CD4-positive, CD25-positive, alpha-beta regulatory T cell (primary cell): ENCODE data around the gene DNTTIP2. TPM values are rescaled to one million over a fixed set of nuclear protein-coding genes. Genes with fewer than 3 reads are reported as not detected.
"Not testable (repeated sequence)": the region's sequence is repeated elsewhere in the genome, so short reads cannot be mapped to it uniquely, and the experiment has no call there.

ENCODE experiments used
- ATAC-seq, 2 donors: fragments of 150-1000 bp; cut with Tn5 transposase; one replicate each; pipeline ENCODE4 v1.10.0; 2021; ENCODE audit warnings: low read depth in 2 of 2, moderate number of reproducible peaks in 2 of 2, moderate library complexity in 1 of 2
- DNase-seq, 3 donors: peaks; one replicate each; pipeline versions ENCODE4 v3.0.0 to v3.0.0-alpha.2; 2012 to 2022; ENCODE audit warnings: mixed read lengths in 1 of 3
- H3K27ac ChIP-seq: one replicate; pipeline ENCODE4 v1.7.0; 2013; ENCODE audit warnings: mild to moderate bottlenecking, low read length; ENCODE audit not compliant: insufficient read depth, poor library complexity, severe bottlenecking
- H3K27me3 ChIP-seq: one replicate; pipeline ENCODE4 v1.7.0; 2013; ENCODE audit warnings: low read length; ENCODE audit not compliant: control insufficient read depth, insufficient read depth
- H3K36me3 ChIP-seq: one replicate; pipeline ENCODE4 v1.7.0; 2013; ENCODE audit warnings: mild to moderate bottlenecking, low read length, moderate library complexity; ENCODE audit not compliant: control insufficient read depth, insufficient read depth
- H3K4me1 ChIP-seq: 2 replicates; pipeline ENCODE4 v1.7.0; 2013; ENCODE audit warnings: mild to moderate bottlenecking, low read length; ENCODE audit not compliant: insufficient read depth, control insufficient read depth, poor library complexity, severe bottlenecking
- H3K4me3 ChIP-seq: one replicate; pipeline ENCODE4 v1.7.0; 2013; ENCODE audit warnings: low read depth, mild to moderate bottlenecking, low read length, moderate library complexity
- H3K9me3 ChIP-seq, 2 experiments: 1 replicate in 1 of 2; 2 replicates in 1 of 2; pipeline ENCODE4 v1.7.0; 2013; ENCODE audit warnings: low read length in 2 of 2, mild to moderate bottlenecking in 1 of 2, moderate library complexity in 1 of 2; ENCODE audit not compliant: control insufficient read depth in 2 of 2
- H3K27ac Mint-ChIP-seq, 3 donors: one replicate each; pipeline ENCODE4 v1.8.0; 2020 to 2022; ENCODE audit warnings: mild to moderate bottlenecking in 3 of 3, mixed read lengths in 3 of 3, moderate library complexity in 2 of 3
- H3K27me3 Mint-ChIP-seq: one replicate; pipeline ENCODE4 v1.8.0; 2022; ENCODE audit warnings: mild to moderate bottlenecking, mixed read lengths
- H3K36me3 Mint-ChIP-seq: one replicate; pipeline ENCODE4 v1.8.0; 2020; ENCODE audit warnings: mixed read lengths
- H3K4me1 Mint-ChIP-seq, 4 donors: one replicate each; pipeline ENCODE4 v1.8.0; 2020 to 2022; ENCODE audit warnings: mixed read lengths in 4 of 4, mild to moderate bottlenecking in 1 of 4
- H3K4me3 Mint-ChIP-seq, 4 donors: one replicate each; pipeline ENCODE4 v1.8.0; 2020 to 2022; ENCODE audit warnings: mild to moderate bottlenecking in 4 of 4, mixed read lengths in 4 of 4, moderate library complexity in 3 of 4
- H3K9me3 Mint-ChIP-seq, 7 donors: one replicate each; pipeline ENCODE4 v1.8.0; 2020 to 2022; ENCODE audit warnings: mixed read lengths in 7 of 7, mild to moderate bottlenecking in 3 of 7, moderate library complexity in 2 of 7
- polyA plus RNA-seq, 4 donors: library from polyadenylated mRNA; unstranded; fragments of 300-500 nt; fragmentation: Illumina TruSeq; gene quantifications; one replicate each; pipeline ENCODE4 v1.2.3, GENCODE V29; 2021
- total RNA-seq: library from RNA; stranded (reverse); gene quantifications from one replicate; pipeline ENCODE4 v1.2.3, GENCODE V29; 2022

Gene DNTTIP2
- 77.0 TPM for total RNA-seq
- polyA plus RNA-seq, result 10 to 100 TPM; 70.4 to 87.2 (median 73.1) TPM

- peak within 1 kb of the TSS; percentile 91 for H3K27ac ChIP-seq
- Mint-ChIP-seq H3K36me3 (peaks cover 29% of the 10 kb centered on the region), H3K4me1 (peaks cover 17 to 56% (median 42%) of the 10 kb centered on the region in 4 donors), H3K27ac (peak within 1 kb of the TSS; percentile 92 to 99 (median 99)), H3K9me3 (peaks cover 0 to 2% (median 0%) of the 10 kb centered on the region in 7 donors), H3K4me3 (peak within 1 kb of the TSS; percentile 92 to 100 (median 98)), H3K27me3 (no peaks in the 10 kb centered on the region)
- DNase-seq (peak; percentile 80 to 94 (median 86)), ATAC-seq (peak; percentile 90)
- no peaks in the 10 kb centered on the region for H3K9me3 ChIP-seq
- H3K4me3 ChIP-seq, result peak within 1 kb of the TSS; percentile 100
- peaks cover 30% of the 10 kb centered on the region for H3K36me3 ChIP-seq
- H3K27me3 ChIP-seq, result no peaks in the 10 kb centered on the region
- peaks cover 33% of the 10 kb centered on the region for H3K4me1 ChIP-seq
These were observed at the start of gene DNTTIP2 for GRCh38 chr1:93878889-93879586. TSS of gene DNTTIP2 (minus strand) at chr1:93879206. CDS start at chr1:93879148, 58 bp downstream.

DNA sequence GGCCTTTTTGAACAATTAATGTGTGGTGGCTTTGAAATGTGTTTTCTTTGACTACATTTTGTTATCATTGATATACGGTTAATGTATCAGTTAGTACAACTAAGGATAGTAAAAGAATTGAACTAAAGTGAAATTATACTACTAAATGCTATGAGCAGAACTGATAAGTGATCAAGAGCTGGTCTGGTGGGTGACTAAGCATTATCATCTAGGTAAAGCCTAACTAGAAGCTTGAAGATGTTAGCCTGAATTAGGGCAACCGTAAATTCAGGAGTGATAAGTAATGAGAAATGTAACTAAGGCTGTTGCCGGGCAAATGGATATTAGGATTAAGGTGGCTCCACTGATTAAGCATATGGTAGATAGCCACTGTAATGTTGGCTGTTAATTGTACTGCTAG, 46.2 kb upstream of the DNTTIP2 start:
- Mint-ChIP-seq H3K27me3 (peaks cover 41% of the 10 kb centered on the region), H3K36me3 (no peaks in the 10 kb centered on the region), H3K4me3 (no peak overlapping the region), H3K9me3 (peaks cover 0 to 29% (median 6%) of the 10 kb centered on the region in 7 donors), H3K4me1 (no peaks in the 10 kb centered on the region), H3K27ac (no peak overlapping the region)
- ATAC-seq (no peak), DNase-seq (no peak)
- no peaks in the 10 kb centered on the region for H3K4me1 ChIP-seq
- H3K36me3 ChIP-seq, result no peaks in the 10 kb centered on the region
- no peak overlapping the region for H3K4me3 ChIP-seq
- H3K27ac ChIP-seq, result no peak overlapping the region
- H3K27me3 ChIP-seq, result peaks cover 12% of the 10 kb centered on the region
- H3K9me3 ChIP-seq, result peaks cover 7 to 10% of the 10 kb centered on the region in 2 experiments

DNA sequence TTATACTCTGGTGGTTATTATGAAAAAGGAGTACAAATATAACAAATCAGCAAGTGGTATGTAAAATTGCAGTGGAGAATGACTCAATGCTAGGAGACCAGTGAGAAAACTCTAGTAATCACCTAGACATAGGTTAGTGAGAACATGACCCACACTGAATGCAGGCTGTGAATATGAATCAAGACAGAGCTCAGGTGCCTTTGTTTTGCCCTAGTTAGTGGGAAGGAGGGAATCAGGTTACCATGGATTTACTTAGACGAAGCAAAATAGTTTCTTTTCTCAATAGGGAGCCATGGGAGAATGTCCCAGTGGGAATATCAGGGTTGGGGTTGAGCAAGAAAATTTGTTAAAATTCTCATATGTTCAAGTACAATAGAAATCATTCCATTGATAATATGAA, 40.8 kb upstream of the DNTTIP2 start:
- Mint-ChIP-seq H3K36me3 (no peaks in the 10 kb centered on the region), H3K27ac (no peak overlapping the region), H3K27me3 (peaks cover 22% of the 10 kb centered on the region), H3K4me1 (no peaks in the 10 kb centered on the region), H3K4me3 (no peak overlapping the region), H3K9me3 (peaks cover 0 to 1% (median 0%) of the 10 kb centered on the region in 7 donors)
- no peak for DNase-seq
- Histone ChIP-seq H3K4me1 (no peaks in the 10 kb centered on the region), H3K9me3 (no peaks in the 10 kb centered on the region), H3K27me3 (no peaks in the 10 kb centered on the region), H3K4me3 (no peak overlapping the region), H3K36me3 (no peaks in the 10 kb centered on the region), H3K27ac (no peak overlapping the region)
- ATAC-seq, result no peak

- Histone ChIP-seq H3K4me3 (no peak overlapping the region), H3K27me3 (no peaks in the 10 kb centered on the region), H3K4me1 (no peaks in the 10 kb centered on the region), H3K36me3 (no peaks in the 10 kb centered on the region), H3K27ac (no peak overlapping the region), H3K9me3 (no peaks in the 10 kb centered on the region)
- H3K4me3 Mint-ChIP-seq, result no peak overlapping the region
- H3K27me3 Mint-ChIP-seq, result peaks cover 26% of the 10 kb centered on the region
- no peak overlapping the region for H3K27ac Mint-ChIP-seq
- H3K4me1 Mint-ChIP-seq, result no peaks in the 10 kb centered on the region
- H3K36me3 Mint-ChIP-seq, result no peaks in the 10 kb centered on the region
- peaks cover 0 to 1% (median 0%) of the 10 kb centered on the region in 7 donors for H3K9me3 Mint-ChIP-seq
- ATAC-seq (no peak), DNase-seq (no peak)
These were observed 38.3 kb upstream of the DNTTIP2 start for GRCh38 chr1:93917302-93917701.

DNA sequence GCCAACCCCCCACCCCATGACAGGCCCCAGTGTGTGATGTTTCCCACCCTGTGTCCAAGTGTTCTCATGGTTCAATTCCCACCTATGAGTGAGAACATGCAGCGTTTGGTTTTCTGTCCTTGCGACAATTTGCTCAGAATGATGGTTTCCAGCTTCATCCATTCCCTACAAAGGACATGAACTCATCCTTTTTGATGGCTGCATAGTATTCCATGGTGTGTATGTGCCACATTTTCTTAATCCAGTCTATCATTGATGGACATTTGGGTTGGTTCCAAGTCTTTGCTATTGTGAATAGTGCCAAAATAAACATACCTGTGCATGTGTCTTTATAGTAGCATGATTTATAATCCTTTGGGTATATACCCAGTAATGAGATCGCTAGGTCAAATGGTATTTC, 31.9 kb upstream of the DNTTIP2 start:
- Mint-ChIP-seq H3K27me3 (peaks cover 21% of the 10 kb centered on the region), H3K4me3 (peak overlapping the region; percentile 51 to 87 (median 58)), H3K4me1 (peaks cover 12 to 24% (median 18%) of the 10 kb centered on the region in 4 donors), H3K27ac (peak overlapping the region in 1 of 3 donors; percentile 44)
- not testable (repeated sequence) for H3K27ac ChIP-seq, H3K9me3 ChIP-seq, H3K27me3 ChIP-seq, DNase-seq, ATAC-seq, H3K4me3 ChIP-seq, H3K9me3 Mint-ChIP-seq, H3K36me3 ChIP-seq, H3K36me3 Mint-ChIP-seq
- H3K4me1 ChIP-seq, result peaks cover 14% of the 10 kb centered on the region

DNA sequence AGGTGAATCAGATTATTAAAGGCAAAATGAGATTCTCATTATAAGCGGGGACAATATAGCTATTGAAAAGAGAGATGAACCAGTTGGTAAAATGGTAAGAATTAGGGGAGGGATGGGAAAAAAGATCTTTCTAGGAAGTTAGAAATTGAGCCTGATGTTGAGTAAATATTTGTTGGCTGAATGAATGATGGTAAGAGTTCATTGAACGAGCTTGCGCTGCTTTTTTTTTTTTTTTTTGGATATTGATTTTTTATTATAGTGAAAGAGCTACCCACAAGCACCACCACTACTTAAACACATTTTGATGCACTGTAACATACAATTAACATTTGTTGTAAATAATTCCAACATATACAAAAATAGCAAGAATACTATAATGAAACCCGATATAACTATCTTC, 31.3 kb upstream of the DNTTIP2 start:
- H3K4me3 ChIP-seq, result peak overlapping the region; percentile 81
- peak overlapping the region in 1 of 3 donors; percentile 67 for H3K27ac Mint-ChIP-seq
- H3K9me3 Mint-ChIP-seq, result no peaks in the 10 kb centered on the region
- no peak overlapping the region for H3K27ac ChIP-seq
- H3K4me1 Mint-ChIP-seq, result peaks cover 12 to 26% (median 20%) of the 10 kb centered on the region in 4 donors
- no peaks in the 10 kb centered on the region for H3K27me3 ChIP-seq
- peak overlapping the region; percentile 83 to 93 (median 87) for H3K4me3 Mint-ChIP-seq
- DNase-seq, result no peak
- peaks cover 21% of the 10 kb centered on the region for H3K27me3 Mint-ChIP-seq
- ATAC-seq, result no peak
- H3K9me3 ChIP-seq, result no peaks in the 10 kb centered on the region
- no peaks in the 10 kb centered on the region for H3K36me3 Mint-ChIP-seq
- H3K4me1 ChIP-seq, result peaks cover 14% of the 10 kb centered on the region
- no peaks in the 10 kb centered on the region for H3K36me3 ChIP-seq

DNA sequence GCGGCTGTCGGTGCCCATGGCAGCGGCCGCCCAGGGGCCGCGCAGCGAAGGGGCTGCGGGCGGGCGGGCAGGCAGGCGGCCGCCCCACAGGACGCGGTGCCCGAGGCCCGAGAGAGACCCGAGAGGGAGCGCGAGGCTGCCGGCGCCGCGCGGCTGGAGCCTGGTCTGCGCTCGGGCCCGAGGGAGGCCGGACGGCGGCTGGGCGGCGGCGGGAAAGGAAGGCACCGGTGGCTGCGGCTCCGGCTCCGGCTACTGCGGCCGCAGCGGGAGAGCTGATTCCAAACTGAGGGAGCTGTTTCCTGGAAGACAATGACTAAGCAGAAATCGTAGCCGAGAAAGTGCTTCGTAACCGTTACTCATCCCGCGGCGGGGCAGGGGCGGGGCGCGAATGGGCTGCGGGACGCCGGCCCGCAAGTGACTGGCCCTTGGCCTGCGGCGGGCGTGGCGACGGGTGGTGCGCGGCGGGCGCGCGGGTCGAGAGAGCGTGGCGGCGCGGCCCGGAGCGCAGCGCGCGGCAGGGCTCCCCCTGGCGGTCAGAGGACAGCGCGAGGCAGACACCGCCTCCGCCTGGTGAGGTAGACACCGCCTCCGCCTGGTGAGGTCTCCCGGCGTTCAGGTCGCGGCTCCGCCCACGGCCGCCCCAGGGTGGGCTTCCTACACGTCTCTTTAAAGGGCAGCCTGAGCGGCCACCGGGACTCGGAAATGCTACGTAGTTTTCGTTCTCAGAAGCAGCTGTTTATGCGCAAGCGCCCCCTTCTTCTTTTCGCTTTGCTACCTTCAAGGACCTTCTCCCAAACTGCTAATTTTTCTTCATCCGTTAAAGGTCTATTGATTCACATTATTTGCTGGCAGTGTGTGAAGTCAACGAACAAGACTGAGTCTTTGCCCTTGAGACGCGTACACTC, 30.4 kb upstream of the DNTTIP2 start, which contains the start of gene GCLM:
Gene GCLM (minus strand): TSS at position 285 of the 905 bp plus-strand sequence. CDS start 267 bp downstream, at position 18.
- no peaks in the 10 kb centered on the region for H3K36me3 ChIP-seq
- peak within 1 kb of the TSS; percentile 86 for H3K4me3 ChIP-seq
- Mint-ChIP-seq H3K4me3 (peak within 1 kb of the TSS; percentile 87 to 94 (median 88)), H3K27me3 (peaks cover 16% of the 10 kb centered on the region), H3K4me1 (peaks cover 13 to 32% (median 22%) of the 10 kb centered on the region in 4 donors), H3K27ac (peak within 1 kb of the TSS; percentile 81 to 91 (median 90)), H3K36me3 (no peaks in the 10 kb centered on the region), H3K9me3 (no peaks in the 10 kb centered on the region)
- DNase-seq (peak; percentile 84 to 90 (median 86)), ATAC-seq (peak; percentile 93 to 96)
- H3K27ac ChIP-seq, result peak within 1 kb of the TSS; percentile 65
- H3K9me3 ChIP-seq, result no peaks in the 10 kb centered on the region
- H3K4me1 ChIP-seq, result peaks cover 22% of the 10 kb centered on the region
- H3K27me3 ChIP-seq, result no peaks in the 10 kb centered on the region
